Anterior cingulate cortex (tissue), 58 donors: Measurements from ENCODE around the gene ACSL4.
"Not testable (repeated sequence)": the region's sequence is repeated elsewhere in the genome, so short reads cannot be mapped to it uniquely, and the experiment has no call there.

Experiments
- DNase-seq, 58 donors: peaks; one replicate each; lab custom pipeline; 2025; lab: John Stamatoyannopoulos, UW

Gene ACSL4

GRCh38 chrX:109679820-109680219 is 53.2 kb downstream of the ACSL4 start:
- no peak for DNase-seq

GRCh38 chrX:109672239-109672638 is 60.8 kb downstream of the ACSL4 start:
- no peak for DNase-seq

GRCh38 chrX:109671170-109671569 is 61.9 kb downstream of the ACSL4 start:
- not testable (repeated sequence) for DNase-seq

GRCh38 chrX:109667986-109668385 is 65.1 kb downstream of the ACSL4 start:
- no peak for DNase-seq

GRCh38 chrX:109660435-109661143 is 72.5 kb downstream of the ACSL4 start:
- no peak for DNase-seq

- DNase-seq, result no peak
These were observed 74.7 kb downstream of the ACSL4 start for GRCh38 chrX:109658391-109658790.

- not testable (repeated sequence) for DNase-seq
These were observed 75.7 kb downstream of the ACSL4 start for GRCh38 chrX:109657364-109657763.

GRCh38 chrX:109656774-109657173 is 76.3 kb downstream of the ACSL4 start:
- no peak for DNase-seq

- DNase-seq, result no peak
These were observed 77.4 kb downstream of the ACSL4 start for GRCh38 chrX:109655502-109656201.

- DNase-seq, result no peak
These were observed 78.4 kb downstream of the ACSL4 start for GRCh38 chrX:109654516-109655109.

GRCh38 chrX:109644671-109645070 is 88.4 kb downstream of the ACSL4 start:
- not testable (repeated sequence) for DNase-seq

- no peak for DNase-seq
These were observed 89.4 kb downstream of the ACSL4 start for GRCh38 chrX:109643687-109644086.

- no peak for DNase-seq
These were observed 94.9 kb downstream of the ACSL4 start for GRCh38 chrX:109638158-109638557.

GRCh38 chrX:109637477-109637876 is 95.6 kb downstream of the ACSL4 start:
- DNase-seq, result not testable (repeated sequence)

- DNase-seq, result no peak
These were observed 97.9 kb downstream of the ACSL4 start for GRCh38 chrX:109635146-109635545.

- peak in 4 of 58 donors; percentile 1 to 3 (median 2) for DNase-seq
These were observed 100.1 kb downstream of the ACSL4 start for GRCh38 chrX:109632906-109633504.

GRCh38 chrX:109629310-109629709 is 103.7 kb downstream of the ACSL4 start:
- peak in 15 of 58 donors; percentile 0 to 42 (median 4) for DNase-seq

GRCh38 chrX:109626637-109627036 is 106.4 kb downstream of the ACSL4 start:
- no peak for DNase-seq

GRCh38 chrX:109624641-109625616 is 108.1 kb downstream of the ACSL4 start, which contains the start of gene KCNE5:
TSS of gene KCNE5 (minus strand) at chrX:109625172. CDS start at chrX:109625020, 152 bp downstream.
- DNase-seq, result peak in 21 of 58 donors; percentile 0 to 26 (median 3)

GRCh38 chrX:109623997-109624396 is 109.1 kb downstream of the ACSL4 start:
- DNase-seq, result peak in 39 of 58 donors; percentile 0 to 59 (median 10)
